ENCODE results near the gene KCTD17. TPM values are rescaled to one million over a fixed set of nuclear protein-coding genes. Genes with fewer than 3 reads are reported as not detected.

Gene KCTD17
- total RNA-seq, 1 donor: 25.0 TPM

- Histone ChIP-seq H3K4me3 (ENCODE audit: insufficient read depth, low read length) (no peak overlapping the region), H3K27ac (ENCODE audit: low read depth, low read length) (no peak overlapping the region), H2AFZ (ENCODE audit: low read length) (no peak overlapping the region), H3K4me2 (ENCODE audit: insufficient read depth, low read length) (no peak overlapping the region), H3K36me3 (ENCODE audit: insufficient read depth, low read length) (no peaks in the 10 kb centered on the region), H3K79me2 (ENCODE audit: insufficient read depth, low read length) (no peaks in the 10 kb centered on the region), H4K20me1 (ENCODE audit: insufficient read depth, low read length) (no peaks in the 10 kb centered on the region), H3K9me3 (ENCODE audit: low read depth, low read length) (no peaks in the 10 kb centered on the region), H3K4me1 (ENCODE audit: insufficient read depth, low read length) (no peaks in the 10 kb centered on the region), H3K27me3 (ENCODE audit: insufficient read depth, low read length) (peaks cover 36% of the 10 kb centered on the region)
- no peak for TF ChIP-seq CTCF (IDR thresholded peaks at IDR 0.05; ENCODE audit: extremely low read depth, low read depth, low read length)
- DNase-seq (ENCODE audit: insufficient read length, low spot score, missing footprints): no peak
Measured at GRCh38 chr22:37103151-37103550, 51.6 kb downstream of the KCTD17 start.

GRCh38 chr22:37103656-37104452 is 52.3 kb downstream of the KCTD17 start:
- no peak for TF ChIP-seq CTCF (IDR thresholded peaks at IDR 0.05; ENCODE audit: extremely low read depth, low read depth, low read length)
- Histone ChIP-seq H3K27me3 (ENCODE audit: insufficient read depth, low read length) (peaks cover 29% of the 10 kb centered on the region), H3K27ac (ENCODE audit: low read depth, low read length) (no peak overlapping the region), H3K4me2 (ENCODE audit: insufficient read depth, low read length) (no peak overlapping the region), H3K9me3 (ENCODE audit: low read depth, low read length) (no peaks in the 10 kb centered on the region), H3K4me3 (ENCODE audit: insufficient read depth, low read length) (no peak overlapping the region), H3K79me2 (ENCODE audit: insufficient read depth, low read length) (no peaks in the 10 kb centered on the region), H3K36me3 (ENCODE audit: insufficient read depth, low read length) (no peaks in the 10 kb centered on the region), H4K20me1 (ENCODE audit: insufficient read depth, low read length) (no peaks in the 10 kb centered on the region), H3K4me1 (ENCODE audit: insufficient read depth, low read length) (no peaks in the 10 kb centered on the region), H2AFZ (ENCODE audit: low read length) (no peak overlapping the region)
- DNase-seq (ENCODE audit: insufficient read length, low spot score, missing footprints): no peak

GRCh38 chr22:37105154-37105553 is 53.6 kb downstream of the KCTD17 start:
- no peaks in the 10 kb centered on the region for H3K4me1 ChIP-seq (ENCODE audit: insufficient read depth, low read length)
- no peak overlapping the region for H3K27ac ChIP-seq (ENCODE audit: low read depth, low read length)
- H2AFZ ChIP-seq (ENCODE audit: low read length): no peak overlapping the region
- no peak overlapping the region for H3K4me3 ChIP-seq (ENCODE audit: insufficient read depth, low read length)
- no peaks in the 10 kb centered on the region for H3K9me3 ChIP-seq (ENCODE audit: low read depth, low read length)
- no peak for TF ChIP-seq CTCF (IDR thresholded peaks at IDR 0.05; ENCODE audit: extremely low read depth, low read depth, low read length)
- H3K27me3 ChIP-seq (ENCODE audit: insufficient read depth, low read length): peaks cover 20% of the 10 kb centered on the region
- no peak for DNase-seq (ENCODE audit: insufficient read length, low spot score, missing footprints)
- no peaks in the 10 kb centered on the region for H4K20me1 ChIP-seq (ENCODE audit: insufficient read depth, low read length)
- H3K4me2 ChIP-seq (ENCODE audit: insufficient read depth, low read length): no peak overlapping the region
- no peaks in the 10 kb centered on the region for H3K36me3 ChIP-seq (ENCODE audit: insufficient read depth, low read length)
- no peaks in the 10 kb centered on the region for H3K79me2 ChIP-seq (ENCODE audit: insufficient read depth, low read length)

GRCh38 chr22:37105990-37106389 is 54.4 kb downstream of the KCTD17 start:
- no peak overlapping the region for H3K27ac ChIP-seq (ENCODE audit: low read depth, low read length)

More at GRCh38 chr22:37105990-37106389, 54.4 kb downstream of the KCTD17 start:
- Histone ChIP-seq H3K27me3 (ENCODE audit: insufficient read depth, low read length) (peaks cover 20% of the 10 kb centered on the region), H3K36me3 (ENCODE audit: insufficient read depth, low read length) (no peaks in the 10 kb centered on the region), H3K4me1 (ENCODE audit: insufficient read depth, low read length) (no peaks in the 10 kb centered on the region), H3K79me2 (ENCODE audit: insufficient read depth, low read length) (no peaks in the 10 kb centered on the region), H3K4me2 (ENCODE audit: insufficient read depth, low read length) (no peak overlapping the region), H4K20me1 (ENCODE audit: insufficient read depth, low read length) (no peaks in the 10 kb centered on the region), H2AFZ (ENCODE audit: low read length) (no peak overlapping the region), H3K9me3 (ENCODE audit: low read depth, low read length) (no peaks in the 10 kb centered on the region), H3K4me3 (ENCODE audit: insufficient read depth, low read length) (no peak overlapping the region)
- no peak for TF ChIP-seq CTCF (IDR thresholded peaks at IDR 0.05; ENCODE audit: extremely low read depth, low read depth, low read length)
- DNase-seq (ENCODE audit: insufficient read length, low spot score, missing footprints): no peak

Data from osteoblast (primary cell).